PFSK-1 (cell line): ENCODE results near the gene EIF3A.

Experiments
- FOXP2 ChIP-seq: optimal IDR thresholded peaks from 2 replicates; pipeline ENCODE3; 2011; ENCODE audit warnings: borderline replicate concordance, control low read depth, inconsistent platforms; ENCODE audit not compliant: insufficient read depth; ENCODE audit errors: extremely low read length, extremely low read depth
- POLR2AphosphoS5 ChIP-seq: IDR thresholded peaks from 2 replicates; pipeline ENCODE4 v1.6.1; 2012; ENCODE audit warnings: low read depth, mild to moderate bottlenecking, control low read depth, low read length, moderate library complexity
- REST ChIP-seq, 2 experiments: IDR thresholded peaks; 2 replicates each; pipeline versions ENCODE4 v1.6.1 to v1.8.0; 2011 to 2012; ENCODE audit warnings: low read depth in 2 of 2, low read length in 2 of 2, control low read depth in 1 of 2, inconsistent platforms in 1 of 2, mild to moderate bottlenecking in 1 of 2, moderate library complexity in 1 of 2; ENCODE audit not compliant: insufficient read depth in 1 of 2
- SIN3A ChIP-seq: IDR thresholded peaks from 2 replicates; pipeline ENCODE4 v1.6.1; 2012; ENCODE audit warnings: mild to moderate bottlenecking, low read length, moderate library complexity, borderline replicate concordance; ENCODE audit not compliant: insufficient read depth
- TAF1 ChIP-seq: IDR thresholded peaks from 2 replicates; pipeline ENCODE4 v1.6.1; 2012; ENCODE audit warnings: low read length, control low read depth, borderline replicate concordance; ENCODE audit not compliant: insufficient read depth

Gene EIF3A

GRCh38 chr10:119103241-119103902, 22.8 kb upstream of the EIF3A start:
- TF ChIP-seq FOXP2 = no peak
- no peak for TF ChIP-seq SIN3A
- TF ChIP-seq REST (IDR thresholded peaks at IDR 0.05; ENCODE audit: insufficient read depth in 1 of 2, low read depth in 2 of 2, low read length in 2 of 2) = no peak
- no peak for TF ChIP-seq TAF1
- TF ChIP-seq POLR2AphosphoS5 = no peak

GRCh38 chr10:119101366-119102098, 20.9 kb upstream of the EIF3A start:
- TF ChIP-seq FOXP2 (no peak), POLR2AphosphoS5 (no peak), REST (IDR thresholded peaks at IDR 0.05; ENCODE audit: insufficient read depth in 1 of 2, low read depth in 2 of 2, low read length in 2 of 2) (no peak), TAF1 (no peak), SIN3A (no peak)

GRCh38 chr10:119100434-119101238, 20.0 kb upstream of the EIF3A start:
- no peak for TF ChIP-seq TAF1

- TF ChIP-seq FOXP2 (no peak), POLR2AphosphoS5 (no peak), REST (IDR thresholded peaks at IDR 0.05; ENCODE audit: insufficient read depth in 1 of 2, low read depth in 2 of 2, low read length in 2 of 2) (no peak), SIN3A (no peak), TAF1 (no peak)
These were observed 18.0 kb upstream of the EIF3A start for GRCh38 chr10:119098576-119098975.

GRCh38 chr10:119095640-119096039, 15.0 kb upstream of the EIF3A start:
- TF ChIP-seq SIN3A = no peak
- no peak for TF ChIP-seq REST (IDR thresholded peaks at IDR 0.05; ENCODE audit: insufficient read depth in 1 of 2, low read depth in 2 of 2, low read length in 2 of 2)
- TF ChIP-seq FOXP2 = no peak
- no peak for TF ChIP-seq TAF1
- no peak for TF ChIP-seq POLR2AphosphoS5
